ENCODE data around the gene RRP12.

The RRP12 gene

GRCh38 chr10:97312897-97313296, 88.2 kb downstream of the RRP12 start:
- DNase-seq (ENCODE audit: low spot score) = no peak

- DNase-seq (ENCODE audit: low spot score) = no peak
Measured at GRCh38 chr10:97311111-97311626, 90.0 kb downstream of the RRP12 start.

- DNase-seq (ENCODE audit: low spot score) = no peak
Measured at GRCh38 chr10:97307866-97308780, 93.0 kb downstream of the RRP12 start.

- DNase-seq (ENCODE audit: low spot score) = no peak
Measured at GRCh38 chr10:97307441-97307840, 93.7 kb downstream of the RRP12 start.

All from pons (tissue), 1 donor.